GM20000 (cell line): ENCODE data around the gene PSAP.

Experiments used
- DNase-seq: peaks from one replicate; pipeline ENCODE4 v3.0.0; 2012; ENCODE audit warnings: low spot score
- CTCF ChIP-seq: IDR thresholded peaks from 2 replicates; pipeline ENCODE4 v1.5.1; 2012; ENCODE audit warnings: mild to moderate bottlenecking, control low read depth; ENCODE audit errors: extremely low read depth, missing control alignments

PSAP gene

GRCh38 chr10:71845410-71846405, 5.3 kb downstream of the PSAP start:
- no peak for DNase-seq

GRCh38 chr10:71844695-71845094, 6.4 kb downstream of the PSAP start:
- no peak for DNase-seq
- TF ChIP-seq CTCF, result no peak

More at GRCh38 chr10:71845410-71846405, 5.3 kb downstream of the PSAP start:
- TF ChIP-seq CTCF, result no peak

GRCh38 chr10:71844084-71844483, 7.0 kb downstream of the PSAP start:
- no peak for DNase-seq
- no peak for TF ChIP-seq CTCF

- no peak for TF ChIP-seq CTCF
- DNase-seq, result no peak
These were observed 8.0 kb downstream of the PSAP start for GRCh38 chr10:71842856-71843686.

- TF ChIP-seq CTCF, result no peak
- no peak for DNase-seq
These were observed 8.6 kb downstream of the PSAP start for GRCh38 chr10:71842422-71842821.

GRCh38 chr10:71840958-71841335, 10.1 kb downstream of the PSAP start:
- no peak for TF ChIP-seq CTCF
- DNase-seq, result no peak
